ENCODE data around the gene ZNF320. TPM values are rescaled to one million over a fixed set of nuclear protein-coding genes. Genes with fewer than 3 reads are reported as not detected.
"Not testable (repeated sequence)": the region's sequence is repeated elsewhere in the genome, so short reads cannot be mapped to it uniquely, and the experiment has no call there.

ZNF320 gene
- total RNA-seq, 1 donor from 2014 or later = not detected

GRCh38 chr19:52880895-52881389 lies 16.5 kb downstream of the ZNF320 start:
- Histone ChIP-seq H3K4me3 (no peak overlapping the region), H3K4me1 (no peaks in the 10 kb centered on the region), H3K27ac (no peak overlapping the region), H3K9me3 (peaks cover 14 to 73% of the 10 kb centered on the region in 2 donors), H3K36me3 (peaks cover 65 to 77% of the 10 kb centered on the region in 2 donors), H3K27me3 (no peaks in the 10 kb centered on the region)
- intact Hi-C loops (cut with DNase I) = no loop called here
- no peak for DNase-seq (ENCODE audit: low spot score in 2 of 2)
- TF ChIP-seq CTCF (IDR thresholded peaks at IDR 0.05) = no peak

- H3K27me3 ChIP-seq; H3K27ac ChIP-seq; H3K4me3 ChIP-seq; H3K36me3 ChIP-seq; DNase-seq (ENCODE audit: low spot score in 2 of 2); H3K4me1 ChIP-seq; intact Hi-C loops (cut with DNase I): not testable (repeated sequence)
- H3K9me3 ChIP-seq = peaks cover 0 to 15% of the 10 kb centered on the region in 2 donors
These were observed 24.4 kb downstream of the ZNF320 start for GRCh38 chr19:52872996-52873395.

- intact Hi-C loops (cut with DNase I) = no loop called here
- Histone ChIP-seq H3K9me3 (peaks cover 0 to under 1% of the 10 kb centered on the region in 2 donors), H3K27me3 (no peaks in the 10 kb centered on the region), H3K27ac (no peak overlapping the region), H3K4me3 (no peak overlapping the region), H3K4me1 (no peaks in the 10 kb centered on the region), H3K36me3 (no peaks in the 10 kb centered on the region)
- TF ChIP-seq CTCF (IDR thresholded peaks at IDR 0.05) = no peak
- no peak for DNase-seq (ENCODE audit: low spot score in 2 of 2)
These were observed 26.0 kb downstream of the ZNF320 start for GRCh38 chr19:52871466-52871865.

GRCh38 chr19:52868031-52868430 lies 29.4 kb downstream of the ZNF320 start:
- H3K4me1 ChIP-seq; H3K36me3 ChIP-seq; H3K9me3 ChIP-seq; intact Hi-C loops (cut with DNase I); H3K27ac ChIP-seq; DNase-seq (ENCODE audit: low spot score in 2 of 2); H3K4me3 ChIP-seq; H3K27me3 ChIP-seq: not testable (repeated sequence)

DNA sequence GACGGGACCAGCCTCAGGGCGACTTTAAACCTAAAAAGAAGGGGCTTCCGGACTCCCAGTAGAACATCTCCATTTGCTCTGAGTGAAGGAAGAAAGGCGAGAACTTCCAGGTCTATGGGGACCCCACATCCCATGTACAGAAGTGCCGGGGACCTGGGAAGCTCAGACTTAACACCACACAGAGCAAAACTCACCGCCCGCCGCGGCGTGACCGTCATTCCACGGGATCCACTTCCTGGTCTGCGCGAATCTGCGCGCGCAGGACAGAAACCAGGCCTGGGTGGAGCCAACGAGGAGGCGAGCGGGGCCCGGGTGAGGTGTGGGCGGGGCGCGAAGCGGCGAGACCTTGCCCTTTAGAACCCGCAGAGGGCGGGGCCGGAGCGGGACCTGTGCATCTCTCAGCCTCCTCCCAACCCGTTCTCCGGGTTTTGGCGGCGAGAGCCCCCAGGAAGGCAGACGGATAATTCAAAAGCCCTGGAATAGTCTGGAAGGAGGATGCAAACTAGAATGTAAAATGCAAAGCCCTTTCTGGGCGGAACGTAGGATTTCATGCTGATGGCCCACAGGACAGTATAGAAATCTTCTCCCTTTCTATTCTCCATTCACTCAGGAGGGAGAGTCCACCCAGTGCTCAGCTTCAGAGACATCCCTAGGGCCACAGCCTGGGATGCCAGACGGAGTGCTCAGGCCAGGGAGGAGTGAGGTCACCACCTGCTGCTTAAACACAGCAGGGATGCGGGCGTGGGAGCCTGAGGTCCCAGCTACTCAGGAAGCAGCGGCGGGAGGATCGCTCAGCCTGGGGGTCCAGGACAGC lies 39.9 kb downstream of the ZNF320 start, which contains the start of gene ZNF468:
TSS of gene ZNF468 (minus strand) at position 242 of the 814 bp plus-strand sequence. CDS start 3,347 bp downstream, outside the sequence.
- H3K4me1 ChIP-seq, H3K27me3 ChIP-seq, H3K9me3 ChIP-seq: not testable (repeated sequence)
- peak; percentile 17 to 82 for DNase-seq (ENCODE audit: low spot score in 2 of 2)
- peak within 1 kb of the TSS; percentile 57 to 75 for H3K27ac ChIP-seq
- peak within 1 kb of the TSS; percentile 75 to 89 for H3K4me3 ChIP-seq
- peaks cover 14 to 17% of the 10 kb centered on the region in 2 donors for H3K36me3 ChIP-seq
- intact Hi-C loops (cut with DNase I) = loop anchor here (2.0 to 5.0 kb wide), 5 partner anchors 35 to 135 kb away; partner anchors contain the start of genes ZNF28, ZNF320 and ZNF600

- not testable (repeated sequence) for H3K4me1 ChIP-seq; DNase-seq (ENCODE audit: low spot score in 2 of 2); H3K9me3 ChIP-seq; H3K27me3 ChIP-seq
- peak overlapping the region; percentile 75 to 89 for H3K4me3 ChIP-seq
- peak overlapping the region; percentile 57 to 75 for H3K27ac ChIP-seq
- H3K36me3 ChIP-seq = peaks cover 16 to 25% of the 10 kb centered on the region in 2 donors
- intact Hi-C loops (cut with DNase I) = loop anchor here (5.0 kb wide), 4 partner anchors 34 to 136 kb away; partner anchors contain the start of genes ZNF28 and ZNF600
These were observed 40.7 kb downstream of the ZNF320 start for GRCh38 chr19:52856540-52857377.

Other genes starting within 250 kb of the ZNF320 start
- 13.1 TPM for gene ZNF611, start 162.6 kb downstream of the ZNF320 start, total RNA-seq
- gene ZNF600, start 110.8 kb downstream of the ZNF320 start, total RNA-seq = 4.8 TPM
- 78.0 TPM for gene ZNF28, start 76.0 kb downstream of the ZNF320 start, total RNA-seq
- gene ZNF468, start 40.0 kb downstream of the ZNF320 start, total RNA-seq = 5.2 TPM
- gene ZNF888, start 25.8 kb upstream of the ZNF320 start, total RNA-seq = 0.43 TPM
- gene ZNF816, start 65.2 kb upstream of the ZNF320 start, total RNA-seq = 7.1 TPM
- gene ERVV-1, start 116.3 kb upstream of the ZNF320 start, total RNA-seq = not detected
- not detected for gene ERVV-2, start 147.1 kb upstream of the ZNF320 start, total RNA-seq
- 124 TPM for gene ZNF160, start 205.8 kb upstream of the ZNF320 start, total RNA-seq
- gene ZNF415, start 235.3 kb upstream of the ZNF320 start, total RNA-seq = 1.3 TPM

All from ascending aorta (tissue), 2 donors.